BJ (cell line): ENCODE measurements around the gene ACTL7B. TPM values are rescaled to one million over a fixed set of nuclear protein-coding genes. Genes with fewer than 3 reads are reported as not detected.

Source experiments
- CTCF ChIA-PET: fragments of 350-600 bp; formaldehyde crosslinking; extraction: SDS; loops from one replicate; lab custom pipeline; 2021; ENCODE audit warnings: antibody characterized with exemption, inconsistent platforms; lab: Yijun Ruan, JAX
- POLR2A ChIA-PET: fragments of 300-600 bp; sonication (Branson Sonifier 250); formaldehyde crosslinking; extraction: SDS; loops from one replicate; lab custom pipeline; 2021; ENCODE audit warnings: antibody characterized with exemption; lab: Charles Lee
- DNase-seq: peaks from one replicate; pipeline ENCODE4 v3.0.0-alpha.2; 2011; ENCODE audit warnings: low read depth
- H3K27me3 ChIP-seq: 2 replicates; pipeline ENCODE4 v1.6.0; 2011; ENCODE audit warnings: low read length; ENCODE audit not compliant: control insufficient read depth, insufficient read depth
- H3K36me3 ChIP-seq: 2 replicates; pipeline ENCODE4 v1.5.1; 2011; ENCODE audit warnings: low read length; ENCODE audit not compliant: control insufficient read depth, insufficient read depth
- H3K4me3 ChIP-seq: 2 replicates; pipeline ENCODE4 v1.5.1; 2011; ENCODE audit warnings: low read depth, mild to moderate bottlenecking, control low read depth, low read length
- polyA plus RNA-seq: library from polyadenylated mRNA; depleted of rRNA; stranded (reverse); fragments of >200 nt; gene quantifications from 2 replicates; pipeline ENCODE4 v1.2.3, GENCODE V29; 2011
- TF ChIP-seq, protein P1 (sequence below): IDR thresholded peaks from 2 replicates; pipeline ENCODE4 v1.5.1; 2011; ENCODE audit warnings: low read depth, mild to moderate bottlenecking, control low read depth, inconsistent platforms, low read length, moderate library complexity; ENCODE audit not compliant: insufficient read depth

The ACTL7B gene
- polyA plus RNA-seq, 1 experiment, result not detected

GRCh38 chr9:108877524-108877923, 21.7 kb upstream of the ACTL7B start:
- ChIA-PET POLR2A (no interaction called here), CTCF (interaction anchor here (0.8 to 1.4 kb wide), 4 partner anchors 8 to 445 kb away, joined by 3 read pairs; no protein-coding TSS in a partner anchor)
- TF ChIP-seq, protein P1, sequence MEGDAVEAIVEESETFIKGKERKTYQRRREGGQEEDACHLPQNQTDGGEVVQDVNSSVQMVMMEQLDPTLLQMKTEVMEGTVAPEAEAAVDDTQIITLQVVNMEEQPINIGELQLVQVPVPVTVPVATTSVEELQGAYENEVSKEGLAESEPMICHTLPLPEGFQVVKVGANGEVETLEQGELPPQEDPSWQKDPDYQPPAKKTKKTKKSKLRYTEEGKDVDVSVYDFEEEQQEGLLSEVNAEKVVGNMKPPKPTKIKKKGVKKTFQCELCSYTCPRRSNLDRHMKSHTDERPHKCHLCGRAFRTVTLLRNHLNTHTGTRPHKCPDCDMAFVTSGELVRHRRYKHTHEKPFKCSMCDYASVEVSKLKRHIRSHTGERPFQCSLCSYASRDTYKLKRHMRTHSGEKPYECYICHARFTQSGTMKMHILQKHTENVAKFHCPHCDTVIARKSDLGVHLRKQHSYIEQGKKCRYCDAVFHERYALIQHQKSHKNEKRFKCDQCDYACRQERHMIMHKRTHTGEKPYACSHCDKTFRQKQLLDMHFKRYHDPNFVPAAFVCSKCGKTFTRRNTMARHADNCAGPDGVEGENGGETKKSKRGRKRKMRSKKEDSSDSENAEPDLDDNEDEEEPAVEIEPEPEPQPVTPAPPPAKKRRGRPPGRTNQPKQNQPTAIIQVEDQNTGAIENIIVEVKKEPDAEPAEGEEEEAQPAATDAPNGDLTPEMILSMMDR, result no peak
- H3K27me3 ChIP-seq, result no peaks in the 10 kb centered on the region
- peaks cover 14% of the 10 kb centered on the region for H3K36me3 ChIP-seq
- no peak overlapping the region for H3K4me3 ChIP-seq
- DNase-seq, result no peak

- H3K36me3 ChIP-seq, result peaks cover 14% of the 10 kb centered on the region
- CTCF ChIA-PET, result interaction anchor here (1.4 kb wide), 1 partner anchor 9 kb away, joined by 3 read pairs; no protein-coding TSS in a partner anchor
Measured at GRCh38 chr9:108876425-108876824, 20.6 kb upstream of the ACTL7B start.

GRCh38 chr9:108874058-108874788, 18.4 kb upstream of the ACTL7B start:
- DNase-seq, result no peak
- H3K27me3 ChIP-seq, result no peaks in the 10 kb centered on the region
- no peak overlapping the region for H3K4me3 ChIP-seq
- H3K36me3 ChIP-seq, result peaks cover 9% of the 10 kb centered on the region
- POLR2A ChIA-PET, result no interaction called here
- CTCF ChIA-PET, result interaction anchor here (0.6 kb wide), 1 partner anchor 579 kb away, joined by 4 read pairs; no protein-coding TSS in a partner anchor
- TF ChIP-seq, protein P1, result no peak

More at GRCh38 chr9:108876425-108876824, 20.6 kb upstream of the ACTL7B start:
- TF ChIP-seq, protein P1, result no peak
- Histone ChIP-seq H3K4me3 (no peak overlapping the region), H3K27me3 (no peaks in the 10 kb centered on the region)
- POLR2A ChIA-PET, result no interaction called here
- no peak for DNase-seq

- TF ChIP-seq, protein P1, result no peak
- Histone ChIP-seq H3K4me3 (no peak overlapping the region), H3K36me3 (no peaks in the 10 kb centered on the region), H3K27me3 (no peaks in the 10 kb centered on the region)
- POLR2A ChIA-PET, result no interaction called here
- CTCF ChIA-PET, result interaction anchor here (0.6 to 1.5 kb wide), 2 partner anchors 9 to 107 kb away, joined by 3 read pairs; no protein-coding TSS in a partner anchor
- DNase-seq, result no peak
Measured at GRCh38 chr9:108869092-108869725, 13.4 kb upstream of the ACTL7B start.

GRCh38 chr9:108867829-108868228, 12.0 kb upstream of the ACTL7B start:
- ChIA-PET CTCF (no interaction called here), POLR2A (no interaction called here)

More at GRCh38 chr9:108867829-108868228, 12.0 kb upstream of the ACTL7B start:
- Histone ChIP-seq H3K4me3 (no peak overlapping the region), H3K36me3 (no peaks in the 10 kb centered on the region), H3K27me3 (no peaks in the 10 kb centered on the region)
- TF ChIP-seq, protein P1, result no peak
- DNase-seq, result no peak
